Cardiac fibroblast (primary cell): ENCODE data around the gene ATAD1.
"Not testable (repeated sequence)": the region's sequence is repeated elsewhere in the genome, so short reads cannot be mapped to it uniquely, and the experiment has no call there.

Experiments used
- DNase-seq, 2 donors: peaks; one replicate each; pipeline versions ENCODE4 v3.0.0 to v3.0.0-alpha.2; 2010; ENCODE audit warnings: low read depth in 2 of 2
- H3K4me3 ChIP-seq, 2 donors: replicated peaks in 1 of 2; 1 replicate in 1 of 2; 2 replicates in 1 of 2; pipeline ENCODE4 v1.5.1; 2011; ENCODE audit warnings: low read depth in 2 of 2, low read length in 2 of 2, mild to moderate bottlenecking in 2 of 2, moderate library complexity in 1 of 2
- CTCF ChIP-seq: IDR thresholded peaks from one replicate; pipeline ENCODE4 v1.5.1; 2011; ENCODE audit warnings: low read depth, mild to moderate bottlenecking, low read length, inconsistent platforms

Gene ATAD1

GRCh38 chr10:87852089-87852488 is 34.1 kb upstream of the ATAD1 start:
- DNase-seq: no peak
- no peak overlapping the region for H3K4me3 ChIP-seq
- no peak for TF ChIP-seq CTCF

- peak; percentile 77 to 83 for DNase-seq
- no peak overlapping the region for H3K4me3 ChIP-seq
- peak; percentile 72 for TF ChIP-seq CTCF
These were observed 32.7 kb upstream of the ATAD1 start for GRCh38 chr10:87850742-87851205.

GRCh38 chr10:87849001-87849400 is 31.0 kb upstream of the ATAD1 start:
- TF ChIP-seq CTCF: no peak
- DNase-seq: no peak
- no peak overlapping the region for H3K4me3 ChIP-seq

- DNase-seq: peak in 1 of 2 donors; percentile 53
- H3K4me3 ChIP-seq: no peak overlapping the region
- TF ChIP-seq CTCF: no peak
These were observed 29.5 kb upstream of the ATAD1 start for GRCh38 chr10:87847550-87847949.

- DNase-seq, H3K4me3 ChIP-seq: not testable (repeated sequence)
These were observed 28.7 kb upstream of the ATAD1 start for GRCh38 chr10:87846711-87847110.

- DNase-seq: peak; percentile 78 to 92
- TF ChIP-seq CTCF: no peak
These were observed 28.0 kb upstream of the ATAD1 start for GRCh38 chr10:87846023-87846422.

GRCh38 chr10:87845624-87845998 is 27.6 kb upstream of the ATAD1 start:
- DNase-seq: no peak
- no peak overlapping the region for H3K4me3 ChIP-seq
- no peak for TF ChIP-seq CTCF

More at GRCh38 chr10:87846023-87846422, 28.0 kb upstream of the ATAD1 start:
- H3K4me3 ChIP-seq: no peak overlapping the region
